HepG2 (cell line): ENCODE results near the gene PTPN13.

ENCODE experiments used
- ARHGAP35 ChIP-seq: sonication (generic); formaldehyde crosslinking; IDR thresholded peaks from 2 replicates; pipeline ENCODE4 v1.9.0; 2022; ENCODE audit warnings: mild to moderate bottlenecking, inconsistent platforms, moderate library complexity, missing genetic modification reagents, borderline replicate concordance
- CREM ChIP-seq, 2 experiments: sonication (generic) in 1 of 2; formaldehyde crosslinking in 1 of 2; IDR thresholded peaks; 2 replicates each; pipeline versions ENCODE4 v1.4.0 to v1.6.1; 2016 to 2020; ENCODE audit warnings: antibody characterized with exemption in 1 of 2, mild to moderate bottlenecking in 1 of 2, missing genetic modification reagents in 1 of 2
- CTCF ChIP-seq: sonication (generic); formaldehyde crosslinking; IDR thresholded peaks from 2 replicates; pipeline ENCODE4 v1.5.0; 2020; ENCODE audit warnings: mild to moderate bottlenecking, missing genetic modification reagents, moderate library complexity
- ZKSCAN5 ChIP-seq: sonication (generic); formaldehyde crosslinking; IDR thresholded peaks from 2 replicates; pipeline ENCODE4 v1.5.1; 2020; ENCODE audit warnings: mild to moderate bottlenecking, missing genetic modification reagents
- ZNF30 ChIP-seq: sonication (generic); formaldehyde crosslinking; IDR thresholded peaks from 2 replicates; pipeline ENCODE4 v1.5.0; 2020; ENCODE audit warnings: mild to moderate bottlenecking, missing genetic modification reagents
- ZNF343 ChIP-seq: sonication (generic); formaldehyde crosslinking; IDR thresholded peaks from 2 replicates; pipeline ENCODE4 v1.4.0; 2020; ENCODE audit warnings: mild to moderate bottlenecking, missing genetic modification reagents
- ZNF530 ChIP-seq: sonication (generic); formaldehyde crosslinking; IDR thresholded peaks from 2 replicates; pipeline ENCODE4 v1.5.0; 2020; ENCODE audit warnings: low read depth, mild to moderate bottlenecking, missing genetic modification reagents
- ZNF564 ChIP-seq: sonication (generic); formaldehyde crosslinking; IDR thresholded peaks from 2 replicates; pipeline ENCODE4 v1.8.1; 2023; ENCODE audit warnings: mild to moderate bottlenecking, missing genetic modification reagents

- TF ChIP-seq ARHGAP35 (no peak), ZKSCAN5 (no peak), ZNF530 (no peak), CREM (IDR thresholded peaks at IDR 0.05) (no peak), CREM (CRISPR knock-in tag; IDR thresholded peaks at IDR 0.05) (no peak), ZNF343 (CRISPR knock-in tag) (no peak), CTCF (CRISPR knock-in tag) (no peak), ZNF564 (CRISPR knock-in tag) (no peak), ZNF30 (CRISPR knock-in tag) (no peak)
These were observed 35.9 kb upstream of the PTPN13 start for GRCh38 chr4:86558258-86558657.
